ENCODE data around the gene CCZ1B.
A peak's percentile ranks its signal among the peaks of the same experiment; 100 is the strongest.
"Not testable (repeated sequence)": the region's sequence is repeated elsewhere in the genome, so short reads cannot be mapped to it uniquely, and the experiment has no call there.

Gene CCZ1B

DNA sequence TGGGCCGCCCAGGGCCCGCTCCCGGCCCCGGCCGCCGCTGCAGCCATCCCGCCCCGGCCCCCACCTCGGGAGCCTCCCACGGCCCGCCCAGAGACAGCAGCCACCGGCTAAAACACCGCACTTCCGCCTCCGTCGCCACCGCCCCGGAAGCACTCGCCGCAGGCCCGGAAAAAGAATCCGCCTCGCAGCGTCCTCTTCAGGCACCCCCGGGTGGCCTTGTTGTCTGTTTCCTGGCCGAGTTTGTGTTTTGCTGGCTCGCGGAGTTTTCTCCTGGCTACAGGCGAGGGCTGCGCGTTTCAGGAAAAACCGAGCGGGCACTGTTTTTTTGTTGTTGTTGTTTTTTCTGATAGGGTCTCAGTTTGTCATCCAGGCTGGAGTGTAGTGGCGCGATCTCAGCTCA is at the start of gene CCZ1B:
Gene CCZ1B, minus strand, starts transcription at position 125 of the 400 bp plus-strand sequence. Its CDS starts 78 bp downstream, at position 47.
- peak; percentile 75 for DNase-seq

DNA sequence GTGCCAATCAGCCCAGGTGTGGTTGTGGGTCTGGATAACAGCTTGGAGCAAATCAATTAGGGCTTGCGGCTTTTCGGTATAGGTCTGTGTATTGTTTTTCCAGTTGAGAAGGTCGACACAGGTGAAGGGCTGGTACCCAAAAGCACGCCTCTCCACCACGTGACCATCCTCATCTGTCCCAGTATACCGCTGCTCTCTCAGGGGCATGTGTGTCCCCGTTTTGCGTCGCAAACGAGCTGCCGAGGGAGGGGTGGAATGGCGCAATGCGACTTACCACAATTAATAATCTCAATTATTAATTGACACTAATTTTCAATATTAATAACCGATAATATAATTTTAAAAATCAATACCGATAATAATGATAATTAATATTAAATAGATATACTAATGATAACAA is 48.9 kb upstream of the CCZ1B start:
- DNase-seq: not testable (repeated sequence)

DNA sequence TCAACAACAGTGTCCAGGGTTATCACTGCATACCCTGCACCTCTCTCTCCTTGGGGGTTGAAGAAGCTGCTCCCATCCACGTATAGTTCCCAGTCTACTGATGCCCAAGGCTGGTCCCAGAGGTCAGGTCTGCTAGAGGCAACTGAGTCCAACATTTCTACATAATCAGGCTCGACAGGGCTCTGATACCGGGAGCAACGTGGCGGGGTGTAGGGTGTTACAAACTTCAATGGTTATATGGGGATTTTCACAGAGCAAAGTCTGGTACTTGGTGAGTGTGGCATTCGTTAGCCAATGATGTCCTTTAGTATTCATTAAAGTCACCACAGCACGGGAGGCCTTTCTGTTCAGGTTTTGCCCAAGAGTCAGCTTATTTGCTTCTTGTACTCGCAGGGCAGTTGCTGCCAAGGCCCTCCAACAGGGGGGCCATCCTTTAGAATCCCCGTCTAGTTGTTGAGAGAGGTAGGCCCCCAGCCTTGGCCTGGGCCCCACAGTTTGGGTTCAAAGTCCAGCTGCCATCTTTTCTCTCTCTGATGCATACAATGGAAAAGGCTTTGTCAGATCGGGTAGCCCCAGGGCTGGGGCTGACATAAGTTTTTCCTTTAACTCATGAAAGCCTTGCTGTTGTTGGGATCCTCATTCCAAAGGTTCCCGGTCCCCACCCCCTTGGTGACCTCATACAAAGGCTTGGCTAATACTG is 46.3 kb upstream of the CCZ1B start:
- DNase-seq: not testable (repeated sequence)

DNA sequence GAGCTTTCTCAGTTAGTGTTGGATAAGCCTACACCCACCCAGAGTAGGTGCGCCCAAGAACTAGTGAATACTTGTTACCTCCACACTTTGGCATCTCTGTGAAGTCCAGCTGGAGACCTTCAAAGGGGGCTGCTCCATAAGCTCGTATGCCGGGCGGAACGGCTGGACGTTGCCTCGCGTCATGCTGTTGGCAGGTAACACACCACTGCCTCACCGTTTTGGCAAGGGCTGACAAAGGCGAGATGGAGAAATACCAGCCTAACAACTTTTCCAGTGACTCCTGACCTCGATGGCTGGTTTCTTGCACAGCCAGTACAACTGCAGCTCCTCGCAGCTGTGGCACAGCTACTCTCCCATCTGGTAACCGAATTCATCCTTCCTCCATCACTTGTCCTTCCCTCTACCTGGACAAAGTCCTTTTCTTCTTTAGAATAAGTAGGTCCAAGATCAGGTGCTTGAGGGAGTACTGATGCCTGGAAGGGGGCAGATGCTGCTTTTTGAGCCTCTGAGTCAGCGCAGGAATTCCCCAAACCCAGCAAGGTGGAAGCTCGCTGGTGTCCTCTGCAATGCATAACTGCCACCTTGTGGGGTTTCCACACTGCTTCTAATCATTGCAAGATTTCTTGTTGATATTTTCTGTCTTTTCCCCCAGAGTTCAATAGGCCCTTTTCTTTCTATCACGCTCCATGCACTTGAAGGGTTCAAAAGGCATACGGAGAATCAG is 45.5 kb upstream of the CCZ1B start:
- DNase-seq: not testable (repeated sequence)

DNA sequence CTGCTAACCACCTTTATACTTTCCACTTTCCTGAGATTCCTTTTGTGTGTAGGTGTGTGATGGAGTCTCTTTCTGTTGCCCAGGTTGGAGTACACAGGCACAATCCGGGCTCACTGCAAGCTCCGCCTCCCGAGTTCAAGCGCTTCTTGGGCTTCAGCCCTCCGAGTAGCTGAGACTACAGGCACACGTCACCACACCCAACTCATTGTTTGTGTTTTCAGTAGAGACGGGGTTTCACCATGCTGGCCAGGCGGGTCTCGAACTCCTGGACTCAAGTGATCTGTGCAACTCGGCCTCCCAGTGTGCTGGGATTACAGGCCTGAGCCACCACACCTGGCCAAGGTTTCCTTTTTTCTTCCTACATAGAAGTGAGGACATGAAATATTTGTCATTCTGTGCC is 38.7 kb upstream of the CCZ1B start:
- DNase-seq: not testable (repeated sequence)

DNA sequence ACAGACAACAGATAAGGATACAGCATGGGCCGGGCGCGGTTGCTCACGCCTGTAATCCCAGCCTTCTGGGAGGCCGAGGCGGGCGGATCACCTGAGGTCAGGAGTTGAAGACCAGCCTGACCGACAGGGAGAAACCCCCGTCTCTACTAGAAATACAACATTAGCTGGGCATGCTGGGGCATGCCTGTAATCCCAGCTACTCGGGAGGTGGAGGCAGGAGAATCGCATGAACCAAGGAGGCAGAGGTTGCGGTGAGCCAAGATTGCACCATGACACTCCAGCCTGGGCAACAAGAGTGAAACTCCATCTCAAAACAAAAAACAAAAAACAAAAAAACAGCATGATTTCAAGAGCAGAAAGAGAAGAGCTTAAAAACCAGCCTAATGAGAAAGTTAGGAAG is 38.1 kb upstream of the CCZ1B start:
- not testable (repeated sequence) for DNase-seq

DNA sequence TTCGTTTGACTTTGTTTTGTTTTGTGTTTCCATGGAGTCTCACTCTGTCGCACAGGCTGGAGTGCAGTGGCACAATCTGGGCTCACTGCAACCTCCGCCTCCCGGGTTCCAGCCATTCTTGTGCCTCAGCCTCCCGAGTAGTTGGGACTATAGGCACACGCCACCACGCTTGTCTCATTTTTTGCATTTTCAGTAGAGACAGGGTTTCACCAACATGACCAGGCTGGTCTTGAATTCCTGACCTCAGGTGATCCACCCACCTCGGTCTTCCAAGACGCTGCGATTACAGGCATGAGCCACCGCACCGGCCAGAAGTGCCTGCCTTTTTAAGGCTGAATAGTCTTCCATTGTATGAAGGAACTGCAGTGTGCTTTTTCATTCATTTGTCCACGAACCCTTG is 36.8 kb upstream of the CCZ1B start:
- DNase-seq: not testable (repeated sequence)

DNA sequence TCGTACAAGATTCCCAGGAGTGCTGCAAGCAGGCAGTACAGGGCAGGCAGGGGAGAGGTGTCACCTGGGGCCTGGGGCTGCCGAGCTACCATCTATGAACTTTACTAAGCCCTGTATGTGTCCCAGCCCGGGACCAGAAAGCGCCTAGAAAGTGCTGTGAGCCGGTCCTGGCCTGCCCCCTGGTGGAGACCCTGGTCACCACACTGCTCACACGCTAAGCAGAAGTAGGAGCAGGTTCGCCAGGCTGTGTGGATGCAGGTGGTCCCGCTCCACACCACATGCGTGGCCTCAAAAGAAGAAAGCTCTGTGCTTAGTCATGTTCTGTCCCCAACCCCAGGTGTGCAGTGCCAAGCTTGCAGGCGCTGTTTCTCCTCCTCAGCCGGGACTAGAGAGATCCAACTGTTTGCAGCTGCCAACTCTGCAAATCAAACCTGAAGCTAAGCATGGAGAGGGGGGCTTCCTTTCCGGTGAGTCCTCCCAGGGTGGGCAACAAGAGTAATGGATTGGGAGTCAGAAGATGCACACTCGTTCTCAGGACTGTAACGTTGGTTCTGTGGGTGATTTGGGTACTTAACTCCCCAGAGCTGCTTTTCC is 31.7 kb upstream of the CCZ1B start:
- DNase-seq: peak; percentile 24

DNA sequence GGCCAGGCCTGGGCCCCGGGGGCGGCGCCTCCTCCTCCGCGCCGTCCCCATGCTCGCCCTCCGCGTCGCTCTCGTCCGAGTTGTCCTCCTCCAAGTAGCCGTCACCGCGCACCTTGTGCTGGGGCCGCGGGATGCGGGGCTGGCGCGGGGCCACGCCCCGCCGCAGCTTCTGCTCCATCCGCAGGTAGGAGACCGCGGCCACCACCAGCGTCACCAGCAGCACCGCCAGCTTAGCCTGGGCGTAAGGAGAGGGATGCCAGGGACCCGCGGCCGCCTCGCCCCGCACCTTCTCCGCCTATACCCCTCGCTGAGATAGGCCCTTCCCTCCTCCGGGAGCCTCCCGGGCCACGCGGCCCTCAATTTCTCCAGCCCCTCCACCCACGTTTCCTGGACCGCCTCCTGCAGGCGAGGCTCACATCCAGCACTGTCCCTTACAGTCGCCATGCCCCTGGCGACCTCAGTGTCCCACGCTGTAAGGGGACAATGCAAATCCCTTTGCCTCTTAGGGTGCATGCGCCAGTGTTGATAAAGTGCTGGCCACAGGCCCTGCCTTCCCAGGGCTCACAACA is 29.6 kb upstream of the CCZ1B start:
- DNase-seq: not testable (repeated sequence)

DNA sequence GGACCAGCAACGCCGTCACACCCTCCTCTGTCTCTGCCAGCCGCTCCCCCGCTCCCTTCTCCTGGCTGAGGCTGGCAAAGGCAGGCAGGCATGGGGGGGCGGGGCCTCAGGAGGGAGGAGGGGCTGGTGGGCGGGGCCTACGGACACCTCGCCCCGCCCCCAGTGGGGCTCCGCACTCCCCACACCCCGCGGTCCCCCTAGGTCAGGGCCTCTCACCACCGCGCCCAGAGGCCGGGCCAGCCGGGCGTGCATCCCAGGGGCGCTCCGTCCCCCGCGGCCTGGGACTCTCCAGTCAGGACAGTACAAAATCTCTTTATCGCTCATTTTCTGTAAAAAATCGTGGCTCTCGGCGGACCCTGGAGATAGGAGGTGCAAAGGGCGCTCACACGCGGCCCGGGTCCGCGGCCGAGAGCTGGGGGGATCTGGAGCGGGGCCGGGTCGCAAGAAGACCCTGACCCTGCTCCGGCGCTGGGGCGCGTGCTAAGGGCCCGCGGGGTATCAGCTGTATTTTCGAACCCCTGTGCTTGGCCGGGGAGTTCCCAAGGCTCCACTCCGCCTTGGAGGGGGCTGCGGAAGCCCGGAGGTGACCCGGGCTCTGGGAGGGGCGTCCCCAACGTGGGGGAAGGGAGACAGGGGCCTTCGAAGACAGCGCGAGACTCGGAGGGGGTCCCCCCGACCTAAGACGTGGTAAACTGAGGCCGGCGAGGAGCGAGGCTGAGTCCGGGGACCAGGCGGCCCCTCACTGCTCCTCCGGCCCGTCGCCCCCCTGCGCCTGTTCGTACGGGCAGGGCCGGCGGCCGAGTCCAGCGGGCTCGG is 28.9 kb upstream of the CCZ1B start:
- peak; percentile 18 for DNase-seq

DNA sequence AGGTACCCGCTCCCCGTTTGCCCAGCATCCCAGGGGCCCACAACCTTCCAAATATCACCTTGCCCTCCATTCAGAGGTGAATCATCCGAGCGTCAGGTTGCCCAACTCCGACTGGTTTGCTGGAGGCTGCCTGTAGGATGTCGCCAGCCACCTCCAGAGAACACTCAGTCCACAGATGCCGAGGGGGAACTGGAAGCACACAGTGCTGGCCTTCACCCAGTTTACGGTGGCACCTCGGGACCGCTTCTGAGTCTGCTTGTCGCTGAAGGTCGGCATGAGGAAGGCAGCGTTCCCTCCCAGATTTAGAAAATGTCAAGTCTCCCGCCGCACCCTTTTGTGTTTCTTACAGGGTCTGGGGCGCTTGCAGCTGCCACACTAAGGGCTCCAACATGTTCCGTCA is 27.6 kb upstream of the CCZ1B start:
- not testable (repeated sequence) for DNase-seq

DNA sequence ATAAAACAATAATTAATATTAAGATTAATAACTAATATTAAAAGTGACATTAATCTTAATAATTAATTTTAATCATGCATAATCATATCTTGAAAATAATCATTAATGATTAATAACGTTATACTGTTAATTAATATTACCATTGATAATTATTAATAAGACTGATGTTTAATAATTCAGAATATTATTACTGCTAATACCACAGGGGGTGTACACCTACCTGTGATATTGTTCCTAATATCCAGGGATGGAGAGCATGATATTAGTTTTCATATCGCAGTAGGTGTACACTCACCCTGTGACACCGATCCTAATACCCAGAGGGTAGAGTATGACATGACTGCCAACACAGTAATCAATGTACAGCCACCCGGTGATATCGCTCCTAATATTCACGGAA is 23.1 kb upstream of the CCZ1B start:
- not testable (repeated sequence) for DNase-seq

DNA sequence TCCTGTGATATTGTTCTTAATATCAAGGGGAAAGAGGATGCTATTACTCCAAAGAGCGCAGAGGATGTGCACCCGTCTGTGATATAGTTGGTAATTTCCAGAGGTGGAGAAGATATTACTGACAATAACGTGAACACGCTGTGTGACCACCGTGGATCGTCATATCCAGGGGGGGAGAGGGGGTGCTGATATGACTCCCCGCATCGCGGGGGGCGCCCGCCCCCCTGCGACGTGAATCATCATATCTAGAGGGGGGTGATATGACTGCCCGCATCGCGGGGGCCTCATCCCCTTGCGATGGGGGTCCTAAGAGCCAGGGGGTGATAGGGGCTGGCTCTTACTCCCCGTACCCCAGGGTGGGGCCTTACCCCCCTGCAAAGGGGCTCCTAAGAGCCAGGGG is 21.7 kb upstream of the CCZ1B start:
- not testable (repeated sequence) for DNase-seq

DNA sequence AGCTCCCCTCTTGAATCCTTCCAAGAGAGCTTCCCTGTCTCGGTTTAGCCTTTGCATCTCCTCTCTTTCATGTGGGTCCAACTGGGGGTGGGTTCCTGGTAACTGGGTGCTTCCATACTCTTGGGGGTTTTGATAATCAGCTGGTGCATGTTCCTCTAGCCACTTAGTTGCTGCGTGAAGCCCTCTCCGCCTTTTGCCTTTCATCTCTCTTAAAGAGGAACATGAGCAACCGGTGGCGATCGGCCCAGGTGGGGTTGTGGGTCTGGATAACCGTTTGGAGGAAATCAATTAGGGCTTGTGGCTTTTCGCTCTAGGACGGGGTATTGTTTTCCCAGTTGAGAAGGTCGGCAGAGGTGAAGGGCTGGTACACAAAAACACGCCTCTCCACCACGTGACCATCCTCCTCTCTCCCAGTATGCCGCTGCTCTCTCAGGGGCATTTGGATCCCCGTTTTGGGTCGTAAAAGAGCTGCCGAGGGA is 19.9 kb upstream of the CCZ1B start:
- DNase-seq: not testable (repeated sequence)

DNA sequence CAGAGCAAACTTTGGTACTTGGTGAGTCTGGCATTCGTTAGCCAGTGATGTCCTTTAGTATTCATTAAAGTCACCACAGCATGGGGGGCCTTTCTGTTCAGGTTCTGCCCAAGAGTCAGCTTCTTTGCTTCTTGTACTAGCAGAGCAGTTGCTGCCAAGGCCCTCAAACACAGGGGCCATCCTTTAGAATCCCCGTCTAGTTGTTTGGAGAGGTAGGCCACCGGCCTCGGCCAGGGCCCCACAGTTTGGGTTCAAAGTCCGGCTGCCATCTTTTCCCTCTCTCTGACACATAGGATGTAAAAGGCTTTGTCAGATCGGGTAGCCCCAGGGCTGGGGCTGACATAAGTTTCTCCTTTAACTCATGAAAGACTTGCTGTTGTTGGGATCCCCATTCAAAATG is 17.6 kb upstream of the CCZ1B start:
- not testable (repeated sequence) for DNase-seq

DNA sequence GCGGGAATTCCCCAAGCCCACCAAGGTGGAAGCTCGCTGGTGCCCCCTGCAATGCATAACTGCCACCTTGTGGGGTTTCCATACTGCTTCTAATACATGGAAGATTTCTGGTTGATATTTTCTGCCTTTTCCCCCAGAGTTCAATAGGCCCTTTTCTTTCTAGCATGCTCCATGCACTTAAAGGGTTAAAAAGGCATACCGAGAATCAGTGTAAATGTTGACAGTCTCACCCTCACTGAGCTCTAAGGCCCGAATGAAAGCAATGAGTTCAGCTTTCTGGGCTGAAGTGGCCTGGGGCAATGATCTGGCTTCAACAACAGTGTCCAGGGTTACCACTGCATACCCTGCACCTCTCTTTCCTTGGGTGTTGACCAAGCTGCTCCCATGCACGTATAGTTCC is 17.0 kb upstream of the CCZ1B start:
- not testable (repeated sequence) for DNase-seq

DNA sequence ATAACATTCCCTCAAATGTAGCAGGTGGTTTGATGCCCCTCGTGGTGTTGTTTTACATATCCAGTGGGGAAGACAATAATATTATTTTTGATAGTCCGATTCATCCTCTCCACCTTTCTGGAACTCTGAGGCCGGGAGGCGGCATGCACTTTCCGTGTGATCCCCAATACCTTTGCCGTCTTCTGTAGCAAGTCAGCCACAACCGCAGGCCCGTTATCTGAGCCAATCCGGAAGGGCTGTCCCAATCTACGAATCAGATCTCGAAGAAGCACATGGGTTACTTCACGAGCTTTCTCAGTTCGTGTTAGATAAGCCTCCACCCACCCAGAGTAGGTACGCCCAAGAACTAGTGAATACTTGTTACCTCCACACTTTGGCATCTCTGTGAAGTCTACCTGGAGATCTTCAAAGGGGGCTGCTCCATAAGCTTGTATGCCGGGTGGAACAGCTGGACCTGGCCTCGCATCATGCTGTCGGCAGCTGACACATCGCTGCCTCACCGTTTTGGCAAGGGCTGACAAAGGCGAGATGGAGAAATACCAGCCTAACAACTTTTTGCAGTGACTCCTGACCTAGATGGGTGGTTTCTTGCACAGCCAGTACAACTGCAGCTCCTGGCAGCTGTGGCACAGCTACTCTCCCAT is 16.3 kb upstream of the CCZ1B start:
- not testable (repeated sequence) for DNase-seq

DNA sequence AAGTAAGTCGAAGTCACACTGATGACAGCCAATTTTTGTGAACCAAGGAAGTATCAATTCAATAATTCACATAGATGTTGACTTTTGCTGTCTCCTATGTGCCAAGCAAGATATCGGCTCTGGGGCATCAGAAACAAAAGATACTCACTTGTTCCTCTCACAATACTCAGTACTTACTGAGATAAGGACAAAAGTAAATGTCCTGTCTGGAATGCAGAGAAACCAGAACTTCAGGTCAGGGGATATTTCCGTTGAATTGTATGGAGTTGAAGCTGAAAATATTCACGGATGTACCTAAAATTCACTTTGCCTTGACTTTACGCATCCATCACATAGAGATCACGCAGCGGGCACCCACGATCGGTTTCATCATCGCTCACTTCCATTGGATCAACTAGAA is 11.0 kb upstream of the CCZ1B start:
- DNase-seq: not testable (repeated sequence)

DNA sequence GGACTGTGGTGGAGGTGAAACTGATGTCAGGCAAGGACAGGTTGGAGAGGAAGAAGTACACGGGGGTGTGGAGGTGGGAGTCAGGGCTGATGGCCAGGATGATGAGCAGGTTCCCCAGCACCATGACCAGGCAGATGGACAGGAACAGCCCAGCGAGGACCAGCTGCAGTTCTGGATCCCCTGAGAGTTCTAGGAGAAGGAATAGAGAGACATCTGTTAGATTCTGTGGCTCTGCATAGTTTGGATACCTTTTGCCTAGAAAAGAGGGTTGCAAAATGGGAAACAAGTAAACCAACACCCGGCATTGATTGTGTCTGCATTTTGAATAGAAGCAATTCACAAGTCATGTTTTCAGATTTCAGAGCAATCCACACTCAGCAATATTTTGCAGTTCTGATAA is 9.4 kb upstream of the CCZ1B start:
- peak; percentile 90 for DNase-seq

DNA sequence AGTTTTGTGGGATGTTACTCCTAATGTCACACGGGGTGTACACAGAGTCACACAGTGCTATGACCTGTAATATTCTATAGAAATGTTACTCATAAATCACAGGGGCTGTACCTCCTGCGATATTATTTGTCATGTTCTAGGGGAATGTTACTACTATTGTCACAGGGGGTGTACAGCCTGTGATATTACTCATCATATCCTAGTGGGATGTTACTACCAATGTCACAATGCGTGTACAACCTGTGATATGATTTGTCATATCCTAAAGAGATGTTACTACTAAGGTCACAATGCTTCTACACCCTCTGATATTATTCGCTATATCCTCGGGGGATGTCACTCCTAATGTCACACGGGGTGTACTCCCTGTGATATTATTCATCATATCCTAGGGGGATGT is 7.6 kb upstream of the CCZ1B start:
- no peak for DNase-seq

DNA sequence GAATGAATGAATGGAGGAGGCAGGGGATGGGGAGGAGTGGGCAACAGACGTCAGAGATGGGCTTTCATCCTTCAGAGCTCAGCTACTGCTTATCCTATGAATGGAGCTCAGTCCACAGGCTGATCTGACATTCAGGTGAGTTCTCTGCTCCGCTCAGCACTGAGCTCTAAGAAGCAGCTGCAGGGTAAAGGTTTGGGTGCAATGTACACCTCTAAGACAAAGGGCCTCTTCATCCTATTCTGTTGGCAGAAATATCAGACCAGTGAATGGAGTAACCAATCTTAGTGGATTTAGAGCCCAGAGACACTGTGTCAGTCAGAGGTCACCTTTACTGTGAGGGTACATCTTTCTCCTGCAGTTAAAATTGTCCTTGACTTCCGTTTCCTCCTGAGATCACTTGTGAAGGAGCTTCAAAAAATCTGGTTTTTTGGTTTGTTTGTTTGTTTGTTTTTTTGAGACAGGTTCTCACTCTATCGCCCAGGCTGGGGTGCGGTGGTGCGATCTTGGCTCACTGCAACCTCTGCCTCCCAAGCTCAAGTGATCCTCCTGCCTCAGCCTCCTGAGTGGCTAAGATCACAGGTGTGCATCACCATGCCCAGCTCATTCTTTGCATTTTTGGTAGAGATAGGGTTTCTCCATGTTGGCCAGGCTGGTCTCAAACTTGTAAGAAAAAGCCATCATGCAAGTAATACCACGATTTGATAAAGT is 5.1 kb upstream of the CCZ1B start:
- DNase-seq: no peak

Data from NCI-H2171 treated with DMSO at 0.1 percent for 48 hours (cell line).